NCI-H446 (cell line): Measurements from ENCODE around the gene PAM.
"Not testable (repeated sequence)": the region's sequence is repeated elsewhere in the genome, so short reads cannot be mapped to it uniquely, and the experiment has no call there.

Source experiments
- DNase-seq, 2 experiments: peaks; one replicate each; lab custom pipeline; 2025; lab: John Stamatoyannopoulos, UW

The PAM gene

GRCh38 chr5:102902135-102902448 lies 147.0 kb downstream of the PAM start:
- DNase-seq, result no peak

- DNase-seq, result no peak
Observed at GRCh38 chr5:102902647-102903046, 147.5 kb downstream of the PAM start.

- DNase-seq, result no peak
Observed at GRCh38 chr5:102903074-102903871, 148.2 kb downstream of the PAM start.

- no peak for DNase-seq
Observed at GRCh38 chr5:102905056-102905455, 150.0 kb downstream of the PAM start.

GRCh38 chr5:102907099-102907498 lies 152.0 kb downstream of the PAM start:
- DNase-seq, result not testable (repeated sequence)

- DNase-seq, result no peak
Observed at GRCh38 chr5:102910240-102911226, 155.4 kb downstream of the PAM start.

GRCh38 chr5:102911973-102912372 lies 156.9 kb downstream of the PAM start:
- DNase-seq, result peak; percentile 24 to 63

GRCh38 chr5:102916109-102916508 lies 161.0 kb downstream of the PAM start:
- no peak for DNase-seq

GRCh38 chr5:102918986-102919610 lies 164.0 kb downstream of the PAM start:
- DNase-seq, result no peak

GRCh38 chr5:102920762-102921161 lies 165.7 kb downstream of the PAM start:
- DNase-seq, result no peak

- DNase-seq, result no peak
Observed at GRCh38 chr5:102921341-102922044, 166.4 kb downstream of the PAM start.

- no peak for DNase-seq
Observed at GRCh38 chr5:102922111-102922720, 167.1 kb downstream of the PAM start.

- no peak for DNase-seq
Observed at GRCh38 chr5:102922799-102923477, 167.8 kb downstream of the PAM start.

GRCh38 chr5:102924963-102925362 lies 169.9 kb downstream of the PAM start:
- DNase-seq, result no peak

GRCh38 chr5:102927007-102927406 lies 171.9 kb downstream of the PAM start:
- DNase-seq, result no peak

- DNase-seq, result no peak
Observed at GRCh38 chr5:102930244-102930643, 175.1 kb downstream of the PAM start.

- DNase-seq, result no peak
Observed at GRCh38 chr5:102931085-102931725, 176.1 kb downstream of the PAM start.

GRCh38 chr5:102932781-102933180 lies 177.7 kb downstream of the PAM start:
- DNase-seq, result no peak

GRCh38 chr5:102933316-102933715 lies 178.2 kb downstream of the PAM start:
- no peak for DNase-seq

GRCh38 chr5:102933721-102934459 lies 178.8 kb downstream of the PAM start:
- no peak for DNase-seq
